Fibroblast of skin of scalp (primary cell): ENCODE results near the gene RUVBL1.

Experiments used
- DNase-seq: peaks from one replicate; pipeline ENCODE4 v3.0.0-alpha.2; 2013

Gene RUVBL1

GRCh38 chr3:128133273-128133883, 9.8 kb upstream of the RUVBL1 start:
- peak; percentile 73 for DNase-seq

DNA sequence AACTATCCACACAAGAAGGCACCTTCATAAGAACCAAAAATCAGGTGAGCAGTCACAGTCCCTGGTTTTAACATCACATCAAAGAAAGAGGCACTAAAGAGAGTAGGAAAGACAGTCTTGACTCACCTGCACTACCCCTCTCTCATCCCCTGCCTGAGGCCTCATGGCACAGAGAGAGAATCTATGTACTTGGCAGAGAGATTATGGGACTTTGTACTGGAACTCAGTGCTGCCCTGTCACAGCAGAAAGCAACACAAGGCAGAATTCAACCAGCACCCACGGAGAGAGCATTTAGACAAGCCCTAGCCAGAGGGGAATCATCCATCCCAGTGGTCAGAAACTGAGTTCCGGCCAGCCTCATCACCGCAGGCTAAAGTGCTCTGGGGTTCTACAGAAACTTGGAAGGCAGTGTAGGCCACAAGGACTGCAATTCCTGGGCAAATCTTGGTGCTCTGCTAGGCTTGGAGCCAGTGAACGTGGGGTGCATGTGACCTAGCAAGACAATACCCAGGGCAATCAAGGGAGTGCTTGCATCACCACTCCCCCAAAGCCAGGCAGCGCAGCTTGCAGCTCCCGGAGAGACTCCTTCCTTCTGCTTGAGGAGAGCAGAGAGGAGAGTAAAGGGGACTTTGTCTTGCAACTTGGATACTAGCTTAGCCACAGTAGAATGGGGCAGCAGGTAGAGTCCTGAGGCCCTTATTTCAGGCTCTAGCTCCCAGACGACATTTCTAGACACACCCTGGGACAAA, 8.5 kb upstream of the RUVBL1 start:
- no peak for DNase-seq

GRCh38 chr3:128128251-128128650, 4.6 kb upstream of the RUVBL1 start:
- DNase-seq: no peak

DNA sequence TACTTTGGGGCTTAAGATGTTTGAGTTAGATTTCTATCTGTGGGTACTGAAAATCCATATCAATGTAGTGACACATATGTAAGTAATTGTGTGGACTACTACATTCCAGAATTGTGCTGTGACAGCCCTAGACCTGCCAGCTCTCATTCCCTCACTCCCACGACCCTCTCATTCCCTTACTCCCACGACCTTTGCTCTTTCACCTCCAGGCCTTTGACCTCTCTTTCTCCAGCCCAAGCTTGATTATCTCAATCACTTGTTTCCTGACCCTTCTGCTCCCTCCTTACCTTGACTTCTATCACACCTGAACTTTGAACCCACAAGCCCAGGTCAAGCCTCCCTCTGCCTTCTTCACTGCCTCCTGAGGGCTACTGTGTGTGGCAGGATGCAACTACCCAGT, 3.6 kb upstream of the RUVBL1 start:
- no peak for DNase-seq

DNA sequence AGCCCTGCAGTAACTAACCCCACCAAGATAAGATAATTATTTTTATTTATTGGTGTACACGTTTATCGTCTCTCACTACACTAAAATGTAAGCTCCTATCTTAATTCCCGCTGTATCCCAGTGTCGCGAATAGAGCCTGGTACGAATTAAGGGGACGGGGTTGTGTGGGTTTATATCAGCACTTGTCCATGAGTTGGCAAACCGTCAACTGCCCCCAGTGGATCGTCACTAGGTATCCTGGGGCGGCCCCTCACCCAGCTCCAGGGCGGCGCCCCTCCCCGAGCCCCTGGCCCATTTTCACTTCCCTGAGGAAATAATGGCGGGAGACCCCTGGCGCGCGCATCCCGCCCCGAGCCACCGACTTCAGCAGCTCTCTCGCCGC, 465 bp downstream of the RUVBL1 start:
- DNase-seq: no peak

GRCh38 chr3:128122013-128122412, 1.6 kb downstream of the RUVBL1 start:
- no peak for DNase-seq

DNA sequence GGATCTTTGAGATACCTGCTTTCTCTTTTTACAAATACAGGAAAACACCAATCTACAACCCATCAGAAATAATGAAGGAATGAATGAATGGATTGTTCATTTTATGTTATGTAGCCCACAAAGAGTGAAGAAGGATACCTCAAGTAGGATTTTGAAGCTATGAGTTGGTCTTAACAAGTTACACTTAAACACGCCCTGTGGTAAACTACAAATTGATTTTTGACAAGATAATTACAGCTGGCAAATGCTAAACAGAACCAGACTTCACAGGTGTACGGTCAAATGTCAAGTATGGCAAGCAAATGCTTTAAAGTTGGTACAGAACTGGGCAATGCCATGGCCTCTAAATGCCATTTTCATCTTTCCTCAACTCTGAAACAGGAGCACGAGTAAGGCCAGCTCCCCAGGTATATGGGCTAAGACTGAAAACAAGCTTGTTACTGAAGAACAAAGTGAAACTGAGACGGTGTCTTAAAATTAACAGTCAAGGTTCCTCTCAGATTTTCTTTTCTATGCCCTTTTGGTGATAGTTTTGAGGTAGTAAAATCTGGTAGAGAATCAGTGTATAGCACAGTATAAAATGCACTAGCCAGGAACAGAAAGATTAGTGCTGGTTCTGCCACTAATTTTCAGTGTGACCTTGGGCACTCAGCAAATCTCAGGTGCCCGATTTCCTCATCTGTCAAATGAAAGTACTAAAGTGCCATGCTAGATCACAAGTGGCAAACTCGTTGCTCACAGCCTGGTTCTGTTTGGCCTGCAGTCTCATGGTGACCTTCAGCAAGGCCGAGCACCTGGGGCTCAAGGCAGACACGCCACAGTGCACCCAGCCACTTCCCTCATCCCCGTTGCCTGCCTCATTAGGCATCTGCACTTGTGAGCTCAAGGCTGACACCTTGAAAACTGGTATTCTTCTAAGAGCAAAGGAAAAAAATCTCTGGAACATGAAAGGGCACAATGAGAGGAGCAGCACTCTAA, 9.5 kb downstream of the RUVBL1 start:
- no peak for DNase-seq

- DNase-seq: peak; percentile 93
These were observed 11.1 kb downstream of the RUVBL1 start for GRCh38 chr3:128112357-128112968.

DNA sequence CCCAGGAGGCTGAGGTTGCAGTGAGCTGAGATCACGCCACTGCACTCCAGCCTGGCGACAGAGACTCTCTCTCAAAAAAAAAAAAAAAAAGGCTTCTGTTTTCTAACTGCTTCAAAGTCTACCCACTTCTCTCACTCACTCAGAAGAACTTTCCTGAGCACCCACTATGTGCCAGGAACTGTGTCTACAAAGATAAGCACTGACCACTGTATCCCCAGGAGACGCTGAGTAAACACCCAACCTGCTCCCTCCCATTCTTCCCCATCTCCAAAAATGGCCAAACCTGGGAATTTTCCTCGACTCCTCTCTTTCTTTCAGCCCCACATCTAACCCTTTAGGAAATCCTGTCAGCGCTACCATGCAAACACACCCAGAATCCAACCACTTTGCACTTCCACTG, 12.5 kb downstream of the RUVBL1 start:
- no peak for DNase-seq

DNA sequence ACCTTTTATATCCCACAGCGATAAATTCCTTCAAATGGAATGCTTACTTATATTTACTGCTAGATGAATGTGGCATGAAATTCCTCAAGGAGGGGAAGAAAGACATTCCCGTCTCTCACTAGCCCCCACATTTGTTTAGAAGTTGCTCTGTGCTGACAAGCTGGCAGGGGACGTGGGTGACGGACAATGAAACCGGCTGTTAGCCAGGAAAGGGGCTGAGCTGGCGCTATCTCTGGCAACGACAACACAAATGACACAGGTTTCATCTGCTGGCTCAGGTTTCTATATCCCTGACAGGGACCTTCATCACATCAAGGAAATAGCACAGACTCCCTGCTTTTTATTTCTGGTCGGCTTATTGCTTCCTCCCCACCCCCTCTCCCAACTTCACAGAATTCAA, 15.8 kb downstream of the RUVBL1 start:
- DNase-seq: no peak

- no peak for DNase-seq
These were observed 20.4 kb downstream of the RUVBL1 start for GRCh38 chr3:128103136-128103676.

DNA sequence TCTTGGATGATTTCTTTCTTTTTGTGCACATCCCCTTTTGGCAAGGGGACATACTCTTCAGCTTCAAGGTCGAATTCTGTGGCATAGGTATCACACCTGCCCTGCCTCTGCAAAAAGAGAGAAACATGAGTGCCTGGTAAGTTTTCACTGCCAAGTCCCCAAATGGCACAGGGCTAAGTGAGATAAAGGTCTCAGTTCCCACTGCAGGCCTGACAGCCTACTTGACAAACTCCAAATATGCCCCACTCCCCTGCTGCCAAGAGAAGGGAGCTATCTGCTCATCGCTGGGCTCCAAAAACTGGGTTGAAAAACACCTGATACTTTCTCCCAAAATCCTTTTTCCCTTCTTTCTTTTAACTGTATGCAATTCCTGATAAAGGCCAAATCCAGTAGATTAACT, 23.0 kb downstream of the RUVBL1 start:
- DNase-seq: no peak

GRCh38 chr3:128100161-128100560, 23.5 kb downstream of the RUVBL1 start:
- no peak for DNase-seq

- DNase-seq: no peak
These were observed 25.4 kb downstream of the RUVBL1 start for GRCh38 chr3:128098234-128098633.

DNA sequence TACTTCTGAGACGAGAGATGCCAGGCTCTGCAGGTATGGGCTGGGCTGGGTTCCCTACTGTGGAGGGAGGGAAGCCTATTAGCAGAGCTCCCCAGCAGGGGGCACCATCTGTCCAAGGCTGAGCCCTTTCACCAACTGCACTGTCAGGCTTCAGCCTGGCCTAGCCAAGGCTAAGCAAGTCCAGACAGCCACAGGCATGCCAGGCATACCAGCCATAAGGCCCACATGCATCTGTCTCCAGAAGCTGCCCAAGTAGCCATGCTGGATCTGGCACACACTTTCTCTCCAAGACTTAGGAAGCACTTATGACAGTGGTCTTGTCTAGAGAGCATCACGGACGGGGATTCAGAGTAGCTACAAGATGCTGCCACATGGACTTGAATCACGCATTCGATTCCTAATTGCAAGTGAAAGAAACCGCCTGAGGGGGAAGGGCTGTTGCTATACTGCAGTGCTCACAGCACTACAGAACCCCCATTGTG, 28.3 kb downstream of the RUVBL1 start:
- peak; percentile 90 for DNase-seq

- no peak for DNase-seq
These were observed 29.1 kb downstream of the RUVBL1 start for GRCh38 chr3:128094295-128095151.

DNA sequence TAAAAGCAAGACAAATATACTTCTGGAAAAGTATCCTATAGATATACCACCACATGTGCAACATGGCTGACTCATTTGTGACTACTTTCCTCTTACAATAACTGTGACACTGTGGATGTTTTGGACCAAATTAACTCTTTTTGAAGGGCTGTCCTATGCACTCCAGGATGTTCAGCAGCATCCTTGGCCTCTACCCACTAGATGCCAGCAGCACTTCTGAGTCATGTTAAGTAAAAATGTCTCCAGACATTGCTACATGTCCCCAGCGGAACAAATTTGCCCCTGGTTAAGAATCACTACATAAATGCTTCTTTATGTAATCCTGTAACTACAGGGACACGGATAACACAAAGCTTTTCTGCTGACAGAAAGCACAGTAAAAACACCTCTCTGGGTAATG, 32.0 kb downstream of the RUVBL1 start:
- no peak for DNase-seq

DNA sequence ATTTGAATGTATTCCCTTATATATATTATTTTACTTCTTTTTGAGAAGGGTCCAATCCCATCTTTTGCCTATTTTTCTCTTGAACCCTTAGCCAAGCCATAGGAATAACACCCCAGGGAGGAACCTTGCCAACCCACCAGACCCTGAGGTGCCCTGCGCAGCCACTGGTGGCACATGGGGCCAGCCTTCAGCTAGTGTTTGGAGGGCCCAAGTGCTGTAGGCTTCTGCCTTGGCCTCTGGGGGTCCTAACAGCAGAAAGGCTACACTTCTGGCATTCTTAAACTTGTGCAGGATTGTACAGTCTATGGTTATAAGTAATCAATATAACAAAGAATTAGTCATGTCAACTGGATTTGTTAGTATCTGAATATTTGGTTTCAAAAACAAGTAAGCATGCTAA, 34.5 kb downstream of the RUVBL1 start:
- no peak for DNase-seq

GRCh38 chr3:128084675-128085021, 39.0 kb downstream of the RUVBL1 start:
- no peak for DNase-seq

DNA sequence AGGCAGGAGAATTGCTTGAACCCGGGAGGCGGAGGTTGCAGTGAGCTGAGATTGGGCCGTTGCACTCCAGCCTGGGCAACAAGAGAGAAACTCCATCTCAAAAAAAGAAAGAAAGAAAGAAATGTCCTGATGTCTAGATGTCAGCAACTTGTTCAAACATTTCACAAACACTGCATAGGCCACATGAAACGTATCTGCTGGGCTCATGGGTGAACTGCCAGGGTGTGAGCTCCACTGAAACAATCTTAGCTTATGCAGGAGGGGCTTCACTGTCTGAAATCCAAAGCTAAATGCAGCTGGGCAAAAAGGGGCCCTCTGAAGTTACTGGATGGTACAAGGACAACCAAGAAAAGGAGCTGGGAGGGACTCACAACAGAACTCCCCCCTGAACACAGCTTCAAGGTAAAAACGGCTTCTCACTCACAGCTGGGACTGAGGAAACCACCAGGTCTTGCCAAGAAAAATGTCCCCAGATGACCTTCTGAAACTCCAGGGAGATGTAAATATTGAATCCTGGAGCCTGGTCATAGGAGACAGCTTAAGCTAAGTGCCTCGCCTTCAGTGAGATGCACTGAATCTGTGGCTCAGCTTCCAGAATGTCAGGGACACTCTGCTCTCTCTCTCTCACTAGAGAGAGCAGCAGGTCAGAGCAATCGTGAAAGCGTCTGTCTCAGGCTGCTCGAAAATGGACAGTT, 39.5 kb downstream of the RUVBL1 start:
- no peak for DNase-seq

DNA sequence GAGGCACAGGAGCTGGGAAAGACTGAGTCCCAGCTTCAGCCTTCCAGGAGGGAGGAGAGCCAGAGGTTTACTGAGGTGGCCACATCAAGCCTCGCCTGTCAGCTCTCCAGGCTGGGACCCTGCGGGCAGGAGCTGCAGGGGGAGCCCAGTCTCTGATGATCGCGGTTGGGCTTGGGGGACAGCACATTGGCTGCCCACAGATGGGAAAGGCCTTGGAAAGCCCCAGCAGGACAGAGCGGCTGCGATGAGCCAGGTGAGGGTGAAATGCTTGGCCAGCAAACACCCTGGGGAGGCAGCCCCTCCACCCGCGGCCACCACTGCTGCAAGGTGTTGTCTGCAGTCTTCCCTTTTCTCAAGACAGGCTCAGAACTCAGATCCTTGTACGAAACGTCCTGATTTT, 40.2 kb downstream of the RUVBL1 start:
- no peak for DNase-seq
